GM03348 (cell line): ENCODE results near the gene UBE2E1.

Source experiments
- DNase-seq: peaks from one replicate; pipeline ENCODE4 v3.0.0; 2012; ENCODE audit warnings: low spot score

Gene UBE2E1

DNA sequence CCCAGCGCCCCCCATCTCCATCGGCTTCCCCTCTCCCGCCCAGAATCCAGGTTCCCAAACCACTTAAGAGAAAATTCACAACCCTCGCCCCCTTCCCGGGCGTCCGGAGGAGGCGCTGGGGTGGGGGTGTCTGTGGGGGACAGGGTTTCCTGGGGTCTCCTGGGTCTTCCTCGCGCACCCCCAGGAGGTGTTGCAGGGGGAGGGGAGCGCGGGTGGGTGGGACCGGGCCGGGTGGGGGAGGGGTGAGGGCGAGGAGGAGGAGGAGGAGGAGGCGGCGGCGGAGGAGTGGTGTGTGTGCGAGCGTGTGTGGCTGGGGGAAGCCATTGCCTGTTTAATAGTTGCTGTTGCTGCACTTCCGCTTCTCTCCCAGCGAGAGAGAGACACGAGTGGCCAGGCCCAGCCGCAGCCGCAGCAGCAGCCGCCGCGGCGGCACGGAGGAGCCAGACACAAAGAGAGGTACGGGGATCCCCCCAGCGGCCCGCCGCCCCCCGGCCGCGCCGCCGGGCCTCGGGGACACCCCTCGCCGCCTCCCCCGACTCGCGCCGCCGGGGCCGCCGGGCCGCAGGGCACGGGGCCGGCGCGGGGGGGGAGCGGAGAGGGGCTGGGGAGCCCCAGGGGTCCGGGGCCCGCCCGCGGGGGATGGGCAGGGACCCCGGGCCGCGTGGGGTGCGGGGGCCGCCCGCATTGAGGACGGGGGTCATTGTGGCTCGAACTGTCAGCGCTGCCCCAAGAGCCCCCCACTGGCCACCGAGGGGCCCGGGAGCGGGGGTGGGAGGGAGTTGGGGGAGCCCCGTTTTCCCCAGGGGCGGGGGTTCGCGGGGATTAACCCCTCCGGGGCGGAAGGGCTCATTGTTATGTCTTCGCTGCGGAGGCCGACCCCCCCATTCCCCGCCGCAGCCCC is at the start of gene UBE2E1:
TSS of gene UBE2E1 (plus strand) at position 323 of the 901 bp plus-strand sequence. CDS start 1,315 bp downstream, outside the sequence.
- peak; percentile 88 for DNase-seq

- no peak for DNase-seq
These were observed 49.4 kb upstream of the UBE2E1 start for GRCh38 chr3:23756206-23756840.

DNA sequence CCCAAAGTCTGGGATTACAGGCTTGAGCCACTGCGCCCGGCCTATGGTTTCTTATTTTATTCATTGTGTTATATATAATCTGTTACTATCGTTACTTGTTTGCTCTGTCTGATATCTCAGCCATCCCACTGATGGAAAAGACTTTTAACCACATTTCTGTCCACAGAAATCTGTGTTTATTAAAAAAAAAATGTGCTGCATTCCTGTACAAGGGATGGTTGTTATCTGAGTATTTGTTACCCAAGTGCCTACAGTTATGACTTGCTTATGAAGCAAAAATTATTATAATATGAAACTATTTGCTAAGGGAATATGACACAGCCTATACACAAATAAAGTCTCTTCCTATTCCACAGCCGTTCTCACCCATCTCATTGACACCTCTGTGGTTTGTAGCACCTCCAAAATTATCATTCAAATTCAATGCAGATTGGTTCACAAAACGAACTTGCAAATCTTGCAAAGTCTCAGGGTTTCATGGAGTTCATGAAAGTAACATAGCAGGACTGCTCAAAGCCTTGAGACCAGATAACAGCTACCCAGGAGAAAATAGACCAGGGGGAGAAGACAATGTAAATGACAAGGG is 47.4 kb upstream of the UBE2E1 start:
- DNase-seq, result no peak

- no peak for DNase-seq
These were observed 45.4 kb upstream of the UBE2E1 start for GRCh38 chr3:23760325-23760724.

- DNase-seq, result no peak
These were observed 44.8 kb upstream of the UBE2E1 start for GRCh38 chr3:23760871-23761373.

GRCh38 chr3:23761440-23761896 is 44.3 kb upstream of the UBE2E1 start:
- no peak for DNase-seq

DNA sequence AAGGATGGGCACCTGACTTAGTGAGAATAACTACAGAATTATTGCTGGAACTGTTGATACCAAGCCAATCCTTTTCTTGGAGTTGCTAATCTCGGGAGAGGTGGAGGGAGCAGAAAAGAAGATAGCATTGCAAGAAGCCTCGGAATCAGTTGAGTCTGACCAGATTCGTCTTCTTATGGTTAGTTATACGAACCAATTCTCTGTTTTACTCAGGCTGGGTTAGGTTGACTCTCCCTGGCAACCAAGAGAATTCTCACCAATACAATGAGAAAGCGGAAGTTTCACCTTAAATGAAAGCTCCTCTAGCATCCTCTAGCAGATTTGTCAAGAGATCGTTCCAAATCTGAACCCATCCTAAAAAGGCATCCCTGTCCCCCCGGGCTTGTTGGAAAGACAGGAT is 43.5 kb upstream of the UBE2E1 start:
- no peak for DNase-seq

- peak; percentile 53 for DNase-seq
These were observed 42.8 kb upstream of the UBE2E1 start for GRCh38 chr3:23762759-23763477.

DNA sequence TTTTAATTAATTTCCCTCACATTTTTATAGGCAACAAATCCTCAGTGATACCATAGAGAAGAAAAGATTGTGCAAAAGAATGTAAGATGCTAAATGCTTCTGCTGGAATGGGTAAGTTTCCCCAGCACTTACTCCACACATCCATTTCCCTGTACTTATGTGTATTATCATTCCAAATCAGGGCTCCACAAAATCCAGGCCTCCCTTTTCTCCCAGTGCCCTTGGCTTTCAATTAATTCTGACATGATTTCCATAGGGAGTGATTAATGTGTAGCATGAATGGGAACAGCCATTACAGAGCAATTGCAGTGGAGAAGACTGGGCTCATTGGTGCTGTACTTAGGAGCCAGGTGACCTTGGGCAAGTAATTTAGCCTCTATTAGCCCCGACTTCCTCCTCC is 41.3 kb upstream of the UBE2E1 start:
- DNase-seq, result no peak

GRCh38 chr3:23767546-23767945 is 38.2 kb upstream of the UBE2E1 start:
- no peak for DNase-seq

DNA sequence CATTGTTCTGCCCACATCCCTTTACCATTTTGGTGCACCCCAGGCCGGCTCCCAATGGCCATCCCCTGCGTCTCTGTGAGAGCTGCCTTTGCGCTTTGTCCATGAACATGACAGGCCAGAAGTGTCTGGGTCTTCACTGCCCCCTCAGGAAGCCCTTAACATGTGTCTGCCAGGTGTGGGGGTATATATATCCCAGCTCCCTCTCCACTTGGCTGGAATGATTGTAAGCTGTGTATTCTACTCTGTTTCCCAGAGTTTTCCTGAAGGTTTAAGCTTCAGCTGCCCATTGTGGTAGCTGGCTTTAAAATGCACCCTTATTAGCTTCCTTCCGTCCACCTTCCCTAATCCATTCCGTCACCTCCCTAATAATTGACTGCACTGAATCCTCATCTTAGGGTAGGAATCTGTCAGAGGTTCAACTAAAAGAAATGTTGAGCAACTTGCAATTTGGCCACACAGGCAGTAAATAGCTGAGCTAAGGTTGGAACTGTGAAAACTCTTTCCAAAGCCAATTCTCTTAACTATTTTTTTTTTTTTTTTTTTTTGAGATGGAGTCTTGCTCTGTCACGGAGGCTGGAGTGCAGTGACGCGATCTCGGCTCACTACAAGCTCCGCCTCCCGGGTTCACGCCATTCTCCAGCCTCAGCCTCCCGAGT is 30.4 kb upstream of the UBE2E1 start:
- DNase-seq, result no peak

GRCh38 chr3:23776352-23776891 is 29.3 kb upstream of the UBE2E1 start:
- DNase-seq, result peak; percentile 88

DNA sequence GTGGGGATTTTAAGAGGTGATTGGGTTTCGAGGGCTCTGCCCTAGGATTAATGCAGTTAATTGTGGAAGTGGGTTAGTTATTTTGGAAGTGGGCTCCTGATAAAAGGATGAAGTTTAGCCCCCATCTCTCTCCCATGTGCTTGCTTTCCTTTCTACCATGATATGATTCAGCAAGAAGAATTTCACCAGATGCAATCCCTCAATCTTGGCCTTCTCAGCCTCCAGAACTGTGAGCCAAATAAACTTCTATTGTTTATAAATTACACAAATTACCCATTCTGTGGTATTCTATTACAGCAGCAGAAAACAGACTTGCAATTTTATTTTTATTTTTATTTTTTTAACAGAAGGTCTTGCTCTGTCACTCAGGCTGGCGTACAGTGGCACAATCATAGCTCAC is 27.3 kb upstream of the UBE2E1 start:
- no peak for DNase-seq

GRCh38 chr3:23779841-23780240 is 25.9 kb upstream of the UBE2E1 start:
- DNase-seq, result no peak

- no peak for DNase-seq
These were observed 24.7 kb upstream of the UBE2E1 start for GRCh38 chr3:23781051-23781450.

GRCh38 chr3:23781871-23782270 is 23.9 kb upstream of the UBE2E1 start:
- DNase-seq, result no peak

DNA sequence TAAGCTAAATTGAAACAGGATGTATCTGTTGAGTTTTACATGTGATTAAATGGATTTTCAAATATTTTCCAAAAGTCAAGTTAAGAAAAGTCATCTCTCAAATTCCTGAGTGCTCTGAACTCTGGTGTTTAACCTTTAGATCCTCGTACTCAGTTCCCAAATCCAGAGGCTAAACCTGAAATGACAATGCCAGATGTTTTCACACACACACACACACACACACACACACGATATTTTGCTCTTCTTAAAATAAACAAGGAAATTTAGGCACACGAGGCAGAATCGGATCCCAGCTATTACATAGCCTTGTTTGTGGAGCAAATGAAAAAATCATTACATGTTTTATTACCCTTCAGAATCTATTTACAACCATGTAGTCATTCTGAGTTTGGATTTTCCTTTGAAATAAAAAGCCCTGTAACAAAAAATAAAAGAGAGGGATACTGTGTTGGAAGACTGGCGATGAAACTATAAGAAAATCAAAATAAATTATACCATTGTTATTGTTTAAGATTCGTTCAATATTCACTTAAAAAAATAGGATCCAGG is 20.6 kb upstream of the UBE2E1 start:
- DNase-seq, result no peak

DNA sequence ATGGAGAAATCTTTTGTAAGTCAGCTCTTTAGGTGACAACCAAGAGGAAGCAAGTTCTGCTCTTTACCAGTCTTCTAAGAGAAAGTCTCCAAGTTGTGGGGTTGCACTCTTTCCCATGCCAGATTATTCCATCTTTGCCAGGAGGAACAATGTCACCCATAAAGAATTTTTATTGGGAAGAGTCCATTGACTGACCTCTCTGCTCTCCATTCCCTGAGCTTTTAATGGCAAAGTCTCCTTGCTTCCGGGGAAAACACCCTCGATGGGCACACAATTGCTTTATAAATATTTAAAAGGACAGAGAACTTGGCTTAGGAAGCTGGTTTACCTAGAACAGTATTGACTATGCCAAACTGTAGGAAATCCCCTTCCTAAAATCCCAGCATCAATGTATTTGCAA is 19.9 kb upstream of the UBE2E1 start:
- no peak for DNase-seq

- no peak for DNase-seq
These were observed 14.1 kb upstream of the UBE2E1 start for GRCh38 chr3:23791678-23792077.

DNA sequence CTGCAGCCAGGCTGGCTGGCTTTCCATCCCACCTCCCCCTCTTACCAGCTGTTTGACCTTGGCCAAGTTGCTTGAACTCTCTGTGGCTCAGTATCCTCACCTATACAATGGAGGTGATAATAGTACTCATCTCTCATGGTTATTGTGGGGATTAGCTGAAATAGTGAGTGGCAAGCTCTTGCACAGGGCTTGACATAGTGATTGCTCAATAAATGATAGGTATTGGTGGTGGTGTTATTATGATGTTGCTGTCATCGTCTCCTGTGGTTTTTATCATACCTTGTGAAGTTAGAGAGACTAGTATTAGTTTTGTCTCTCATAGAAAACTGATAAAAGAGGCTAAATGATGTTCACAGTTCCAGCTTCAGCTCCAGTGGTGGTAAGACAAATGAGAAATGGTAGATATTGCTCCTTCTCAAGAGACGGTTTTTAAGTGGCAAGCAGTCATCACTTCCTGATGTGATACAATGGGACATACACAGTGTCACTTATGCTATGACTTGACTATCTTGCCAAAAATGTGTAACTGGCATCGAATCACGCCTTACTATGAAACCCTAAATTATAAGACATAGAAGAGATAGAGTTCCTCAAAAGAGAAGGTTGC is 12.1 kb upstream of the UBE2E1 start:
- no peak for DNase-seq

DNA sequence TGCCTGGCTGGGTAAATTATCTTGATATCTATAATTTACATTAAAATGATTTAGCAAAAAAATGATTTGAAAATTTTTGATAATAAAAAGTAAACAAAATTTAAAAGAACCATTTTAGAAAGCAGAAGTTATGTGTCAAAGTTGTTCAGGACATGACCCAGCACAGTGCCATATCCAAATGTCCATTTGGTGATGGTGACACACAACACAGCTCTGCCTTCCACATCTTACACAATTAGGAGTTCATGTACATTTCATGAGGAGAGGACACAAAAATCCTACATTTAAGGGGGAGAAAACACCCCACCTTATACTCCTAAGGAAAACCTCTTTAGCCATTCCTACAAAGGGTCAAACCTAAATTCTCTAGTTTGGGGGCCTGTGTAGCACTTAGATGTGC is 10.7 kb upstream of the UBE2E1 start:
- DNase-seq, result no peak
